Breast epithelium (tissue), 3 donors: ENCODE measurements around the gene TNKS1BP1.

Experiments used
- POLR2A ChIP-seq: fragments of 450-650 bp; IDR thresholded peaks from one replicate; pipeline ENCODE4 v1.6.1; 2016; ENCODE audit warnings: antibody characterized with exemption, mild to moderate bottlenecking, moderate library complexity
- TF ChIP-seq, protein P1 (sequence below), 3 donors: fragments of 450-650 bp; IDR thresholded peaks; one replicate each; pipeline ENCODE4 v1.5.1; 2016 to 2017; ENCODE audit warnings: antibody characterized with exemption in 3 of 3, mild to moderate bottlenecking in 3 of 3, moderate library complexity in 3 of 3

DNA sequence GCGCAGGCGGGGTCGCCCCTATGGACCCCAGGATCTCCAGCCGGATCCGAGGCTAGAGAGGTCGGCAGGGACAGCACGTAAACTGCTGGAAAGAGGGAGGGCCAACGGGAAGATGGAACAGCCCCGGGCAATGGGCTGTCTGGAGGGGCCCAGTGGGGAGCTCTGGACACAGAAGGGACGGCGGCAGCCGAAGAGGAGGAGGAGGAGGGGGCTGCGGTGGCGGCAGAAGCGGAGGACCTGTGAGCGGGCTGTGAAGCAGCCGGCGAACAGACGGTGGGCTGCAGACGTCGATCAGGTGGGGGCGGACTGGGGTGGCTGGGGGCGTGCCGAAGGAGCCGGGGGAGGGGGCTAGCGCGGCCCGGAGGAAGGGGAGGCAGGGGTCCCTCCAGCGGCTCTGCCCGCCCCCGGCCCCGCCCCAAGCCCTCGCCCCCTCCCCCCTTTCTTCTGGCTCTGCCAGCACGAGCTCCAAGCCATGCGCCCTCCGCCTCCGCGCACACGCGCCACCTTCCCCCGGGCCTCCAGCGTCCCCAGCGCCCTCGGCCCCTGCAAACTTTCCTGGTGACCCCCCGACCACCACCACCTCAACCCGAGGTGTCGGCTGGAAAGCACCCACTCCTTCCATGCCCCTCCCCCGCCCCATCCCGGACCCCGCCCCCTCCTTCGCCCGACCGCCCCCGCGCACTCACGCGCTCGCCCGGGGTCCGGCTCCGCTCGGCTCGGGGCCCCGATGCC, 432 bp downstream of the TNKS1BP1 start:
- TF ChIP-seq, protein P1, sequence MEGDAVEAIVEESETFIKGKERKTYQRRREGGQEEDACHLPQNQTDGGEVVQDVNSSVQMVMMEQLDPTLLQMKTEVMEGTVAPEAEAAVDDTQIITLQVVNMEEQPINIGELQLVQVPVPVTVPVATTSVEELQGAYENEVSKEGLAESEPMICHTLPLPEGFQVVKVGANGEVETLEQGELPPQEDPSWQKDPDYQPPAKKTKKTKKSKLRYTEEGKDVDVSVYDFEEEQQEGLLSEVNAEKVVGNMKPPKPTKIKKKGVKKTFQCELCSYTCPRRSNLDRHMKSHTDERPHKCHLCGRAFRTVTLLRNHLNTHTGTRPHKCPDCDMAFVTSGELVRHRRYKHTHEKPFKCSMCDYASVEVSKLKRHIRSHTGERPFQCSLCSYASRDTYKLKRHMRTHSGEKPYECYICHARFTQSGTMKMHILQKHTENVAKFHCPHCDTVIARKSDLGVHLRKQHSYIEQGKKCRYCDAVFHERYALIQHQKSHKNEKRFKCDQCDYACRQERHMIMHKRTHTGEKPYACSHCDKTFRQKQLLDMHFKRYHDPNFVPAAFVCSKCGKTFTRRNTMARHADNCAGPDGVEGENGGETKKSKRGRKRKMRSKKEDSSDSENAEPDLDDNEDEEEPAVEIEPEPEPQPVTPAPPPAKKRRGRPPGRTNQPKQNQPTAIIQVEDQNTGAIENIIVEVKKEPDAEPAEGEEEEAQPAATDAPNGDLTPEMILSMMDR (IDR thresholded peaks at IDR 0.05) = no peak
- TF ChIP-seq POLR2A = no peak
